ENCODE measurements around the gene CAPRIN2.

The CAPRIN2 gene, protein sequence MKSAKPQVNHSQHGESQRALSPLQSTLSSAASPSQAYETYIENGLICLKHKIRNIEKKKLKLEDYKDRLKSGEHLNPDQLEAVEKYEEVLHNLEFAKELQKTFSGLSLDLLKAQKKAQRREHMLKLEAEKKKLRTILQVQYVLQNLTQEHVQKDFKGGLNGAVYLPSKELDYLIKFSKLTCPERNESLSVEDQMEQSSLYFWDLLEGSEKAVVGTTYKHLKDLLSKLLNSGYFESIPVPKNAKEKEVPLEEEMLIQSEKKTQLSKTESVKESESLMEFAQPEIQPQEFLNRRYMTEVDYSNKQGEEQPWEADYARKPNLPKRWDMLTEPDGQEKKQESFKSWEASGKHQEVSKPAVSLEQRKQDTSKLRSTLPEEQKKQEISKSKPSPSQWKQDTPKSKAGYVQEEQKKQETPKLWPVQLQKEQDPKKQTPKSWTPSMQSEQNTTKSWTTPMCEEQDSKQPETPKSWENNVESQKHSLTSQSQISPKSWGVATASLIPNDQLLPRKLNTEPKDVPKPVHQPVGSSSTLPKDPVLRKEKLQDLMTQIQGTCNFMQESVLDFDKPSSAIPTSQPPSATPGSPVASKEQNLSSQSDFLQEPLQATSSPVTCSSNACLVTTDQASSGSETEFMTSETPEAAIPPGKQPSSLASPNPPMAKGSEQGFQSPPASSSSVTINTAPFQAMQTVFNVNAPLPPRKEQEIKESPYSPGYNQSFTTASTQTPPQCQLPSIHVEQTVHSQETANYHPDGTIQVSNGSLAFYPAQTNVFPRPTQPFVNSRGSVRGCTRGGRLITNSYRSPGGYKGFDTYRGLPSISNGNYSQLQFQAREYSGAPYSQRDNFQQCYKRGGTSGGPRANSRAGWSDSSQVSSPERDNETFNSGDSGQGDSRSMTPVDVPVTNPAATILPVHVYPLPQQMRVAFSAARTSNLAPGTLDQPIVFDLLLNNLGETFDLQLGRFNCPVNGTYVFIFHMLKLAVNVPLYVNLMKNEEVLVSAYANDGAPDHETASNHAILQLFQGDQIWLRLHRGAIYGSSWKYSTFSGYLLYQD

DNA sequence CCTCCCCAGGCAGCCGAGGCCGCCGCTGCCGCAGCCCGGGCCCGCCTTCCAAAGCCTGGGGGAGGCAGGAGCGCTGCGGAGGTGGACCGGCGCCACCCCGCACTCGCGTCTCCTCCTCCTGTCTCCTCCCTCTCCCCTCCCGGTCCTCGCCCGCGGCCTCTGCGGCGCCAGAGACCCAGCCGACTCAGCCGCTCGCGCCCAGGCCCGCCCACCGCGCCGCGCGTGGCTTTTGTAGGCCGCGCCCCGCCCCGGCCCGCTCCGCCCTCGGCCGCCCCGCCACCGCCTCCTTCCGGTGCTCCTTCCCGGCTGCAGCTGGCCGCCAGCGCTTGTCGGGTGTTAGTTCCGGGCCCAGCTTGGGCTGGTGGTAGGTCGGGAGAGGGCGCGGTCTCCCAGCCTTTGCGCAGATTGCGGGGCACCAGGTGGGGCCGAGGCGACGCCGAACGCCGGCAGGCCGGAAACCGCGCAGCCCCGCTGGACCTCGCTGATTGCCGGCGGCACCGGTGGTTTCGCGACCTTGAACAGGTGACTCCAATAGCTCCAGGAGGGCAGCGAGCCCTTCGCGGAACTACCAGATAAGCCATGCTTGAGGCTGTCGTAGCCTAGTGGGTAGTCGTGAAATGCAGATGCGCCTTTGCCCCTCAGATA lies at the start of gene CAPRIN2:
Gene CAPRIN2 (minus strand): TSS at position 202 of the 645 bp plus-strand sequence. CDS start 1,431 bp downstream, outside the sequence.
- DNase-seq (ENCODE audit: low read depth) = peak; percentile 98
- peak within 1 kb of the TSS; percentile 86 for H3K4me3 ChIP-seq (replicated peaks; ENCODE audit: low read depth, low read length)
- TF ChIP-seq, protein P1, sequence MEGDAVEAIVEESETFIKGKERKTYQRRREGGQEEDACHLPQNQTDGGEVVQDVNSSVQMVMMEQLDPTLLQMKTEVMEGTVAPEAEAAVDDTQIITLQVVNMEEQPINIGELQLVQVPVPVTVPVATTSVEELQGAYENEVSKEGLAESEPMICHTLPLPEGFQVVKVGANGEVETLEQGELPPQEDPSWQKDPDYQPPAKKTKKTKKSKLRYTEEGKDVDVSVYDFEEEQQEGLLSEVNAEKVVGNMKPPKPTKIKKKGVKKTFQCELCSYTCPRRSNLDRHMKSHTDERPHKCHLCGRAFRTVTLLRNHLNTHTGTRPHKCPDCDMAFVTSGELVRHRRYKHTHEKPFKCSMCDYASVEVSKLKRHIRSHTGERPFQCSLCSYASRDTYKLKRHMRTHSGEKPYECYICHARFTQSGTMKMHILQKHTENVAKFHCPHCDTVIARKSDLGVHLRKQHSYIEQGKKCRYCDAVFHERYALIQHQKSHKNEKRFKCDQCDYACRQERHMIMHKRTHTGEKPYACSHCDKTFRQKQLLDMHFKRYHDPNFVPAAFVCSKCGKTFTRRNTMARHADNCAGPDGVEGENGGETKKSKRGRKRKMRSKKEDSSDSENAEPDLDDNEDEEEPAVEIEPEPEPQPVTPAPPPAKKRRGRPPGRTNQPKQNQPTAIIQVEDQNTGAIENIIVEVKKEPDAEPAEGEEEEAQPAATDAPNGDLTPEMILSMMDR (IDR thresholded peaks at IDR 0.05; ENCODE audit: low read length, missing control alignments) = no peak

DNA sequence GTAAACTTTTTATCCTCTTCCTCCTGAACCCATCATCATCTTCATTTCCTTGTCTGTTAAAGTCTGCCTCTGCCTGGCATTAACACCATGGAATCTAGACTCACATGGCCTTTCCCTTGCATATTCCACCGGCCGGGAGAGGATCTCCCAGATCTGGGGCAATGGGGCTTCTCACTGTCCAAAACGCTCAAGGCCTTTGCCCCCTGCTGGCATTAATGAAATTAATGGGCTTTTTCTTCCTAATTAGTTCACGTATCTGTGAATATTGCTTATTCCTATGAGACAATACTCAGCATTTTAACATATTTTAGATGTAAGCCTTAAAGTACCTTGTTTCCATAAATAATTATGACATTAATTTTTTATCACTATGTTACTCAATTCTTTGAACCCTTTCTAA lies 42.9 kb upstream of the CAPRIN2 start:
- TF ChIP-seq, protein P1 (IDR thresholded peaks at IDR 0.05; ENCODE audit: low read length, missing control alignments) = no peak
- no peak for DNase-seq (ENCODE audit: low read depth)
- no peak overlapping the region for H3K4me3 ChIP-seq (replicated peaks; ENCODE audit: low read depth, low read length)

DNA sequence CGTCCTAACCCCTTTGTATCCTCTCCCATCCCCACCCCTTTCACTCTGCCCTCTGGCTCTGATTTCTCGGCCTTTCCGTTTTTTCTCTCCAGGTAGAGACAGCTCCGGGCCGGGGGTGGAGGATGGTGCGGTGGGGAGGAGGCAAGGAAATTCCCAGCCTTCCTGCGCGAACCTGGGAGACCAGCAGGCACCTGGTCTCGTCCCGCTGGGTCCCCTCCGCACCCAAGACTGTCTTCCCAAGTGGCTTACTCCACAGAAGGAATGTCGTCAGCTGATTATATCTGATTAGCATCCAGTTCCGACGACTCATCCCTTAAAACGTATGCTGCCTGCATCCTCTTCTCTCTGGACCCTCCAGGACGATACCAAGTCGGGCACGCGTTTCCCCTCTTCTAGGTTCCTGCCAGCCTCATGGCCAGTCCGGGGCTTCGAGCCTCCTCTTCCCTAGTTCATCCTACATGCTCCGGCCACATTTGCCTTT lies 42.2 kb upstream of the CAPRIN2 start:
- H3K4me3 ChIP-seq (replicated peaks; ENCODE audit: low read depth, low read length) = peak overlapping the region; percentile 74
- peak; percentile 39 for DNase-seq (ENCODE audit: low read depth)
- TF ChIP-seq, protein P1 (IDR thresholded peaks at IDR 0.05; ENCODE audit: low read length, missing control alignments) = no peak

GRCh38 chr12:30796313-30796780 lies 41.6 kb upstream of the CAPRIN2 start:
- H3K4me3 ChIP-seq (replicated peaks; ENCODE audit: low read depth, low read length) = peak overlapping the region; percentile 74
- TF ChIP-seq, protein P1 (IDR thresholded peaks at IDR 0.05; ENCODE audit: low read length, missing control alignments) = no peak
- DNase-seq (ENCODE audit: low read depth) = peak; percentile 66

- peak; percentile 87 for DNase-seq (ENCODE audit: low read depth)
- TF ChIP-seq, protein P1 (IDR thresholded peaks at IDR 0.05; ENCODE audit: low read length, missing control alignments) = no peak
- H3K4me3 ChIP-seq (replicated peaks; ENCODE audit: low read depth, low read length) = peak overlapping the region; percentile 74
These were observed 40.9 kb upstream of the CAPRIN2 start for GRCh38 chr12:30795410-30796312.

Data from fibroblast of pulmonary artery (primary cell).